Keratinocyte (primary cell): Measurements from ENCODE around the gene ATP10D. TPM values are rescaled to one million over a fixed set of nuclear protein-coding genes. Genes with fewer than 3 reads are reported as not detected.
A peak's percentile ranks its signal among the peaks of the same experiment; 100 is the strongest.

Experiments used
- DNase-seq: peaks from one replicate; pipeline ENCODE4 v3.0.0-alpha.2; 2011; ENCODE audit warnings: low read depth, missing footprints, low spot score
- FAIRE-seq: peaks from 2 replicates; lab custom pipeline; 2011; peaks lifted over from hg19 to GRCh38; lab: Jason Lieb, UNC
- H2AFZ ChIP-seq: 2 replicates; pipeline ENCODE4 v1.6.0; 2012; ENCODE audit warnings: low read length, control low read depth, inconsistent platforms; ENCODE audit not compliant: control insufficient read depth
- H3K27ac ChIP-seq: 2 replicates; pipeline ENCODE4 v1.5.1; 2011; ENCODE audit warnings: low read length; ENCODE audit not compliant: control insufficient read depth, insufficient read depth
- H3K27me3 ChIP-seq: 3 replicates; pipeline ENCODE4 v1.6.0; 2011; ENCODE audit warnings: low read length; ENCODE audit not compliant: control insufficient read depth, insufficient read depth; ENCODE audit errors: extremely low read depth
- H3K36me3 ChIP-seq, 2 experiments: 2 replicates in 1 of 2; 3 replicates in 1 of 2; pipeline ENCODE4 v1.5.1; 2011; ENCODE audit warnings: low read length in 2 of 2, mild to moderate bottlenecking in 1 of 2; ENCODE audit not compliant: control insufficient read depth in 2 of 2, insufficient read depth in 2 of 2; ENCODE audit errors: extremely low read depth in 1 of 2
- H3K4me1 ChIP-seq: 3 replicates; pipeline ENCODE4 v1.5.1; 2011; ENCODE audit warnings: low read length; ENCODE audit not compliant: control insufficient read depth, insufficient read depth; ENCODE audit errors: extremely low read depth
- H3K4me2 ChIP-seq: 3 replicates; pipeline ENCODE4 v1.6.0; 2011; ENCODE audit warnings: low read depth, low read length; ENCODE audit not compliant: control insufficient read depth, insufficient read depth; ENCODE audit errors: extremely low read depth
- H3K4me3 ChIP-seq, 3 experiments: fragments of 200-600 bp in 1 of 3; sonication (generic) in 1 of 3; 2 replicates in 2 of 3; 3 replicates in 1 of 3; pipeline ENCODE4 v1.5.1; 2011 to 2016; ENCODE audit warnings: low read length in 3 of 3, mild to moderate bottlenecking in 3 of 3, control low read depth in 2 of 3, inconsistent platforms in 1 of 3, low read depth in 1 of 3, mixed read lengths in 1 of 3, mixed run types in 1 of 3, moderate library complexity in 1 of 3; ENCODE audit not compliant: control insufficient read depth in 2 of 3, insufficient read depth in 2 of 3; ENCODE audit errors: extremely low read depth in 1 of 3
- H3K79me2 ChIP-seq: 2 replicates; pipeline ENCODE4 v1.6.0; 2012; ENCODE audit warnings: low read length; ENCODE audit not compliant: control insufficient read depth, insufficient read depth
- H3K9ac ChIP-seq: 3 replicates; pipeline ENCODE4 v1.6.0; 2011; ENCODE audit warnings: low read length; ENCODE audit not compliant: control insufficient read depth, insufficient read depth; ENCODE audit errors: extremely low read depth
- H3K9me1 ChIP-seq: 3 replicates; pipeline ENCODE4 v1.6.0; 2011; ENCODE audit warnings: low read length; ENCODE audit not compliant: control insufficient read depth, insufficient read depth; ENCODE audit errors: extremely low read depth
- H3K9me3 ChIP-seq: 2 replicates; pipeline ENCODE4 v1.5.1; 2012; ENCODE audit warnings: low read depth, low read length; ENCODE audit not compliant: control insufficient read depth
- H4K20me1 ChIP-seq: 3 replicates; pipeline ENCODE4 v1.6.0; 2011; ENCODE audit warnings: low read length; ENCODE audit not compliant: control insufficient read depth, insufficient read depth; ENCODE audit errors: extremely low read depth
- EZH2 ChIP-seq: IDR thresholded peaks from one replicate; pipeline ENCODE4 v1.6.1; 2012; ENCODE audit warnings: inconsistent platforms, mild to moderate bottlenecking, low read length, moderate library complexity
- dilution Hi-C: fragments of 300-500 bp; cut with MboI; formaldehyde crosslinking; loops from one replicate; pipeline ENCODE4 v1.7.0; 2020; ENCODE audit warnings: low sequenced_read_pairs; ENCODE audit not compliant: extremely low pct_ligation_motif_present
- polyA minus RNA-seq, 3 experiments: library from RNA; depleted of rRNA, polyadenylated mRNA; stranded (reverse); fragments of >200 nt; gene quantifications; 1 replicate in 1 of 3; 2 replicates in 1 of 3; 3 replicates in 1 of 3; pipeline ENCODE4 v1.2.3, GENCODE V29; 2011
- polyA plus RNA-seq, 5 experiments: library from polyadenylated mRNA; depleted of rRNA in 3 of 5; stranded (reverse) in 3 of 5; stranded (forward) in 1 of 5; unstranded in 1 of 5; fragments of >200 nt; gene quantifications; 1 replicate in 1 of 5; 2 replicates in 3 of 5; 3 replicates in 1 of 5; pipeline versions ENCODE4 v1.2.1 to v1.2.3, GENCODE V29; 2011 to 2012; ENCODE audit warnings: missing spikeins in 2 of 5, low read depth in 1 of 5, low replicate concordance in 1 of 5
- TF ChIP-seq, protein P1 (sequence below), 3 experiments: IDR thresholded peaks in 1 of 3; conservative IDR thresholded peaks in 1 of 3; optimal IDR thresholded peaks in 1 of 3; 2 replicates in 2 of 3; 3 replicates in 1 of 3; pipeline versions ENCODE3 to v1.5.1; 2011; ENCODE audit warnings: low read length in 3 of 3, mild to moderate bottlenecking in 3 of 3, moderate library complexity in 2 of 3, control low read depth in 1 of 3, inconsistent platforms in 1 of 3; ENCODE audit not compliant: insufficient read depth in 2 of 3; ENCODE audit errors: extremely low read depth in 1 of 3

The ATP10D gene
- polyA plus RNA-seq (51.2 to 116 TPM (median 97.3 TPM) in 3 replicates), polyA minus RNA-seq (274 to 455 TPM (median 398 TPM) in 3 replicates)
- 24.5 TPM for polyA plus RNA-seq (2011; ENCODE audit: low read depth)
- polyA plus RNA-seq (2011; cell fraction: cytosol; rRNA removed): 14.4 and 34.5 TPM in 2 replicates
- 136 and 160 TPM in 2 replicates for polyA plus RNA-seq (2011; cell fraction: nucleus; rRNA removed)
- 25.1 and 46.8 TPM in 2 replicates for polyA plus RNA-seq (2012; ENCODE audit: low replicate concordance)
- polyA minus RNA-seq (2011; cell fraction: cytosol; rRNA and poly(A)+ RNA removed): 33.2 TPM
- 171 and 369 TPM in 2 replicates for polyA minus RNA-seq (2011; cell fraction: nucleus; rRNA and poly(A)+ RNA removed)

DNA sequence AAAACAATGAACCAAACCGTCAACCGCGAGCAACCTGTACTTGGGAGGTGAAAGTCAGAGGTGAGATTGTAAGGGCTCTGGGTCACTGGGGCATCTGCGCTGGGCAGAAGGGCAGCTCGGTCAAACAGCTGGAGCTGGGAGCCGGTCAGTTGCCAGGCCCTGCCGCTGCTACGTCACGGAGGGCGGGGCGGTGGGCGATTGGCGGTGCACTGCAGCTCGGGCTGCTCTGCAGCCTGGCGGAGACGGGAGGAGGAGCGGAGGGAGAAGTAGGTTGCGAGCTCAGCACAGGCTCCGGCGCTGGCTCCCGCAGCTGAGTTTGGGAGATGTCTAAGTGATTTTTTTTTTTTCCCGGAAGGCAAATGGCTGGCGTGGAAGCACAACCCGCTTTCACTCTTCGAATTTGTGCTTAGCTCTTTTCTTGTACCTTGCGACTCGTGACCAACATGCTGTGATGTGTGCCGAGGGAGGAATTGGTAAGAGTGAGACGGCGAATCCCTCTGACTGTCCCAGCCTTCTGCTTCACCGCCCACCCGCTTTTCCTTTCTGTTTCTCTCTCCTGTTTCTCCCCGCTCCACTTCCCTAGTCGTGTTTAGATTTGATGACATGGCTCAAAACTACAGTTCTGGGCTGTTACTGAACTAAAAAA lies at the start of gene ATP10D:
ATP10D (plus strand) TSS at position 229 of the 646 bp plus-strand sequence. CDS start 27,266 bp downstream, outside the sequence.
- FAIRE-seq: peak; percentile 79
- dilution Hi-C loops: no loop called here
- H3K27me3 ChIP-seq: no peaks in the 10 kb centered on the region

DNA sequence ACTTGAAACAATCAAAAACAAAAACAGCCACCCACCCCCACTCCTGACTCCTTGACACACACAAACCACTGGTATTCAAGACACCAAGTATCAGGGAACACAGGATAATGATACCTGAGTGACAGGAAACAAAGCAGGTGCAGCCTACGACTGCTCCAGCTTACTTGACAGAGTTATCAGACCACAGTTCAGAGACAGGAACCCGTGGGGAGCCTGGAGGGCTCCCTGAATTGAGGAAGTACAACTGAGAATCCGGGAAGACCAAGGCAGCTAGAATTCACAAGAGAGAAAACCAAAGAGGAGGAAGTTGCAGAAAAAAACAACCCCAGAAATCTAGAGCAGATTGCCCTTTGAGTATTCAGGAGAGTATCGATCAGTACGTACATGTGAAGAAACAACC lies 42.1 kb upstream of the ATP10D start:
- Histone ChIP-seq H3K4me1 (no peaks in the 10 kb centered on the region), H4K20me1 (no peaks in the 10 kb centered on the region), H3K79me2 (no peaks in the 10 kb centered on the region), H2AFZ (no peak overlapping the region), H3K9ac (no peak overlapping the region), H3K36me3 (no peaks in the 10 kb centered on the region), H3K4me3 (no peak overlapping the region), H3K27ac (no peak overlapping the region), H3K9me1 (no peaks in the 10 kb centered on the region), H3K9me3 (no peaks in the 10 kb centered on the region), H3K4me2 (no peak overlapping the region), H3K27me3 (no peaks in the 10 kb centered on the region)
- DNase-seq (no peak), FAIRE-seq (no peak)
- TF ChIP-seq, protein P1, sequence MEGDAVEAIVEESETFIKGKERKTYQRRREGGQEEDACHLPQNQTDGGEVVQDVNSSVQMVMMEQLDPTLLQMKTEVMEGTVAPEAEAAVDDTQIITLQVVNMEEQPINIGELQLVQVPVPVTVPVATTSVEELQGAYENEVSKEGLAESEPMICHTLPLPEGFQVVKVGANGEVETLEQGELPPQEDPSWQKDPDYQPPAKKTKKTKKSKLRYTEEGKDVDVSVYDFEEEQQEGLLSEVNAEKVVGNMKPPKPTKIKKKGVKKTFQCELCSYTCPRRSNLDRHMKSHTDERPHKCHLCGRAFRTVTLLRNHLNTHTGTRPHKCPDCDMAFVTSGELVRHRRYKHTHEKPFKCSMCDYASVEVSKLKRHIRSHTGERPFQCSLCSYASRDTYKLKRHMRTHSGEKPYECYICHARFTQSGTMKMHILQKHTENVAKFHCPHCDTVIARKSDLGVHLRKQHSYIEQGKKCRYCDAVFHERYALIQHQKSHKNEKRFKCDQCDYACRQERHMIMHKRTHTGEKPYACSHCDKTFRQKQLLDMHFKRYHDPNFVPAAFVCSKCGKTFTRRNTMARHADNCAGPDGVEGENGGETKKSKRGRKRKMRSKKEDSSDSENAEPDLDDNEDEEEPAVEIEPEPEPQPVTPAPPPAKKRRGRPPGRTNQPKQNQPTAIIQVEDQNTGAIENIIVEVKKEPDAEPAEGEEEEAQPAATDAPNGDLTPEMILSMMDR (optimal IDR thresholded peaks at IDR 0.05 in 1 of 3, IDR thresholded peaks at IDR 0.05 in 1 of 3, conservative IDR thresholded peaks at IDR 0.05 in 1 of 3; ENCODE audit: extremely low read depth in 1 of 3, insufficient read depth in 2 of 3, low read length in 3 of 3): no peak
- no peak for TF ChIP-seq EZH2
- dilution Hi-C loops: no loop called here

More for the DNA sequence above, at the start of gene ATP10D:
- peak within 1 kb of the TSS; percentile 88 for H2AFZ ChIP-seq
- no peaks in the 10 kb centered on the region for H3K36me3 ChIP-seq
- TF ChIP-seq, protein P1 (optimal IDR thresholded peaks at IDR 0.05 in 1 of 3, IDR thresholded peaks at IDR 0.05 in 1 of 3, conservative IDR thresholded peaks at IDR 0.05 in 1 of 3; ENCODE audit: extremely low read depth in 1 of 3, insufficient read depth in 2 of 3, low read length in 3 of 3): peak in 2 of 3 experiments; percentile 0 to 16
- TF ChIP-seq EZH2: no peak
- no peaks in the 10 kb centered on the region for H4K20me1 ChIP-seq
- H3K4me3 ChIP-seq: peak within 1 kb of the TSS; percentile 51 to 92 (median 62)
- DNase-seq: no peak
- H3K27ac ChIP-seq: peak within 1 kb of the TSS; percentile 98
- H3K9me1 ChIP-seq: no peaks in the 10 kb centered on the region
- peaks cover 34% of the 10 kb centered on the region for H3K79me2 ChIP-seq
- H3K4me1 ChIP-seq: peaks cover 35% of the 10 kb centered on the region
- H3K4me2 ChIP-seq: peak within 1 kb of the TSS; percentile 91
- peak within 1 kb of the TSS; percentile 94 for H3K9ac ChIP-seq
- no peaks in the 10 kb centered on the region for H3K9me3 ChIP-seq
